Stimulated activated CD8-positive, alpha-beta memory T cell treated with anti-CD3 and anti-CD28 coated beads, Interleukin-7, amount 100 ng/mL, for 48 hours (primary cell): Measurements from ENCODE around the gene MYO3B.
"Not testable (repeated sequence)": the region's sequence is repeated elsewhere in the genome, so short reads cannot be mapped to it uniquely, and the experiment has no call there.

Source experiments
- DNase-seq, 2 donors: peaks; one replicate each; pipeline ENCODE4 v3.0.0-alpha.2; 2020; ENCODE audit warnings: low read depth in 1 of 2; ENCODE audit errors: extremely low read depth in 1 of 2

The MYO3B gene

DNA sequence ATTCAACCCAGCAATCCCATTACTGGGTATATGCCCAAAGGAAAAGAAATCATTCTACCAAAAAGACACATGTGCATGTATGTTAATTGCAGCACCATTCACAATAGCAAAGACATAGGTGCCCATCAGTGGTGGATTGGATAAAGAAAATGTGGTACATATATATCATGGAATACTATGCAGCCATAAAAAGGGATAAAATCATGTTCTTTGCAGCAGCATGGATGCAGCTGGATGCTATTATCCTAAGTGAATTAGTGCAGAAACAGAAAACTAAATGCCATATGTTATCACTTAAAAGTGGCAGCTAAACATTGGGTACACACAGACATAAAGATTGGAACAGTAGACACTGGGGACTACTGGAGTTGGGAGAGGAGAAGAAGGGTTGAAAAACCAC, 82.2 kb downstream of the MYO3B start:
- no peak for DNase-seq

DNA sequence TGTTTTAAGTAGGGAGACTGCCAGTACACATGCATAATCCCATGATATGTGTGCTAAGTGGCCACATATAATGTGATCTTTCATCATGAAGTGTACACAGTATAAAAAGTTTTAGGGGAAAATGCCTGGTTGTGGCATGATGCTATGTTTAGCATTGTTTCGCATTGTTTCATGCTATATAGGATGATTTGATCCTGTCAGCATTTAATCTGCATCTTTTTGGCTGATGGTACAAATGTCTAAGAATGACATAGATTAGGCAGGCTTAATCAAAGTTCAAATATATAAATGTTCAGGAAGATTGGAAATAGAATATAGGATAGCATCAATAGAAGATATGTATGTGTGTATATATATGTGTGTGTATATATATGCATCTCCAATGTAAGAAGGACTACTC, 83.6 kb downstream of the MYO3B start:
- no peak for DNase-seq

DNA sequence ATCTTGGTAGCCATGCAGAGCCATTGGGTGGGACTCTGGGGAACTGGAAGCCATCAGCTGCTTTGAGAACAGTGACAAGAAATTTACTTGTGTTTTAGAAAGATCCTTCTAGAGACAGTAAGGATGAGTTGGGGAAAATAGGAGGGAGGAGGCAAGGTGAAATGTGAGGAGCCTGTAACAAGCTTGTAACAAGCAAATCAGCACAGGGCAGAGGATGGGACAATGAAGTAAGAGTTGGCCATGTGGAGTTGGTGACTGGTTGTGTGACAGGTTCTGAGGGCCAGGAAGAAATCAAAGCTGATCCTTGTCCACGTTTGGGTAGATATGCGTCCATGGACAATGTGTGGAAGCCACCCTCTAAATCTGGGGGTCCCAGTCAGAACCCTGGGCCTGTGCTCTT, 84.4 kb downstream of the MYO3B start:
- DNase-seq, result no peak

DNA sequence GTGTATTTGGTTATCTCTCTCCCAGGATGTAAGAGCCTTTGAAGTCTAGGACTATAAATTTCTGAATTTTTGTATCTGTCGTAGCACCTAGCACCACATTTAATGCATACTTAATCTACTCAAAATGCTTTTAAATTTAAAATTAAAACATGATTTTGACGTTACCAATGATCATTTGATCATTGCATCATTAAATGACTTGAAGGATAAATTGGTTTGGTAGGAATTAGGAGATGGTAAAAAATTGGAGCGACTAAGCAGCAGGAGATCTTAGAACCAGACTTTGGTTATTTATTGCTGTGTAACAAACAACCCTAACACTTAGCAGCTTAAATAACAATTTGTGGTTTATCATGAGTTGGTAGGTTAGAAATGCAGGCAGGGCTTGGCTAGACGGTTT, 84.9 kb downstream of the MYO3B start:
- DNase-seq, result no peak

DNA sequence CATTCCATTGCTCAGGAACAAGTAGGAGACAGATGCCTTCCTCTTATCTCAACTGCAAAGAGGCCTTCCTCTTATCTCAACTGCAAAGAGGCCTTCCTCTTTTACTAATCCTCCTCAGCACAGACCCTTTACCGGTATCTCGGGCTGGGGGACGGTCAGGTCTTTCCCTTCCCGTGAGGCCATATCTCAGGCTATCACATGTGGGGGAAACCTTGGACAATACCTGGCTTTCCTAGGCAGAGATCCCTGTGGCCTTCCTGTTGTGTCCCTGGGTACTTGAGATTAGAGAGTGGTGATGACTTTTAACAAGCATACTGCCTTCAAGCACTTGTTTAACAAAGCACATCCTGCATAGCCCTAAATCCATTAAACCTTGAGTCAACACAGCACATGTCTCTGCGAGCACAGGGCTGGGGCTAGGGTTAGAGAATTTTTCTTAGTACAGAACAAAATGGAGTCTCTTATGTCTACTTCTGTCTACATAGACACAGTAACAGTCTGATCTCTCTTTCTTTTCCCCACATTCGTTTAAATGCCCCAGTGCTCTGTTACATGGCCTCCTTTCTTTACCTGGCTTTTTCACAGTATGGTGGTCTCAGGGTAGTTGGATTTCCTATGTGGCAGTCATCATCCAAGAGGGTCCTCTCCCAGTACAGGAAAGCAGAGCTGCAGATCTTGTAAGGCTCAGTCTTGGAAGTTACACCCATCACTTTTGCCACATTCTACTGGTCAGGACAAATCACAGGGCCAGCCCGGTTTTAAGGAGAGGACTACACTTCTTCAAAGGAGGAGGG, 86.0 kb downstream of the MYO3B start:
- not testable (repeated sequence) for DNase-seq

DNA sequence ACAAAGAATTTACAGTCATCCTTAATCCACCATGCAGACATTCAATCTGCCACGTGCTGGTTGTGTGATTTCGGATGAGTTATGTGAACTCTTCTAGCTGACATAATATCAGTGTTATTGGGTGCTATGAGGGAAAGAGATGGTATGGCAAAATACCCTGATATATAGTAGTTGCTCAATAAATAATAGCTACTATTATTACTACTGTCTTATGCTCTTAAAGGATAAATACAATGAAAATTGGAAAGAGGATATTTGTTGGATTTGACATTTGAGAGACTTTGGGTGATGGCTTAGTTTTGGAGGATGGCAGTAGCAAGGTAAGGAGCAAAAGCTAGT, 86.5 kb downstream of the MYO3B start:
- DNase-seq, result no peak

DNA sequence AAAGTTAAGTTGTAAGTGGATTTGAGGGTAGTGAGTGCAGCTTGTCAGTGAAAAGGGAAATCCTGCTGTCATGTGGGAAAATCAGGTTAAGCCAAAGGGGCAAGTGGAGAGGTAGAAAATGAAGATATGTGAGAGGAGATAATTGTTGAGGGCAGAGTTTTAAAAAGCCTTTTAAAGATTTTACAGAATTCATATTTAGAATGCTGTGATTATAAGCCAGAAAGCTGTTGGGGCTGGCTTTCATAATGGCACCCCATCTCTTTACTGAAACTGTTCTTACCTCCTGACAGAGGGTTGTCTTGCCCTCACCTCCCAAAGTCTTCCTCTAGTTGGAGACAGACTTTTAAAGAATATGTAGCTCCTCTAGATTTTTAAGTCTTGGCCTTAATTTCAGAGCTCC, 86.9 kb downstream of the MYO3B start:
- DNase-seq, result no peak

DNA sequence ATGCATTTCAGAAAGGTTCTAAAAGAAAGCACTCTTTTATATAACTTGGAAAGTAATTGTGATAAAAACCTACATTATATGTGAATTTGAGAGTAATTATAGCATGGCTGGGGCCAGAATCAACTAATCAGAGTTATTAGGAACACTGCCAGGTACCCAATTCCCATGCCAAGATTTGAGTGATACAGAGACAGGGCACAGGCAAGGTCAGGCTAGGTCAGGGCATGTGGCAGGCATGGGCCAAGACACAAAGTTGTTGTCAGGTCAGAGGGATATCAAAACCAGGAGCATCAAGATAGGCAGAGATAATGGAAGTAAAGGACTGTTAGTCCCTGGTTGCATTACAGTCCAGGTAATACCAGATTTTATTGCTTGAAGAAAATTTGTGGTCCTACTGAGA, 87.4 kb downstream of the MYO3B start:
- no peak for DNase-seq

DNA sequence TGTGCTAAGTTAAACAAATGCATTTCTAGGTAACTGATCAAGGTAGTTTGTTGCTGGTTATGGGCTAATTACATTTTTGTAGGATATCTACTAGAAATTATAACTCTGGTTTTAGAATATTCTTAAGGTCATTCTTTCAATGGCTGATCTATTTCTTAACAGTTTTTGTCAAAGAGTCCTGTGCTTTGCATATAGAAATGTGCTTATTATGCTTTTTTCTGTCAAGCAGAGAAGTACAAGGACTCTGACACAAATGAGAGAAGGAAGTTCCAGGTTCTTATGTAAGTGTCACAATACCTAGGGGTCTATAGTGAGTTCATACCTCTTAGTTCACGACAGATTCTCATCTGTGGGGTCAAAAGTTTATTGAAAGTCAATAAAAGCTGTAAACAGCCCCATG, 88.4 kb downstream of the MYO3B start:
- no peak for DNase-seq

DNA sequence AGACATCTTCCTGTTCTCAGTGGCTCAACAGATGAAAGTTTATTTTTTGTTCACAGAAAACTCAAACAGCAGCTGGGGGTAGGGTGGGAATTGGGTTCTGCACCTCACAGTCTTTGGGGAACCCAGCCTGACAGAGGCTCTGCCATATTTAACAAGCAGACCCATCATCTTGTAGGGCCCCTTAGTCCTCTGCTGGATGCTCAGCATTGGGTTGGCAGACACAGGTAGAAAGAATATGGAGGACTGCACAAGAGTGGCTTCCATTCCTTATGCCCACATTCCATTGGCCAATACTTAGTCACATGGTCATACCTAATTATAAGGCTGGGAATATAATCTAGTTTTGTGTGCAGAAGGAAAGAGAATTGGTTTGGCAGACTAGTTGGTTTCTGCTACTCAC, 89.1 kb downstream of the MYO3B start:
- no peak for DNase-seq

DNA sequence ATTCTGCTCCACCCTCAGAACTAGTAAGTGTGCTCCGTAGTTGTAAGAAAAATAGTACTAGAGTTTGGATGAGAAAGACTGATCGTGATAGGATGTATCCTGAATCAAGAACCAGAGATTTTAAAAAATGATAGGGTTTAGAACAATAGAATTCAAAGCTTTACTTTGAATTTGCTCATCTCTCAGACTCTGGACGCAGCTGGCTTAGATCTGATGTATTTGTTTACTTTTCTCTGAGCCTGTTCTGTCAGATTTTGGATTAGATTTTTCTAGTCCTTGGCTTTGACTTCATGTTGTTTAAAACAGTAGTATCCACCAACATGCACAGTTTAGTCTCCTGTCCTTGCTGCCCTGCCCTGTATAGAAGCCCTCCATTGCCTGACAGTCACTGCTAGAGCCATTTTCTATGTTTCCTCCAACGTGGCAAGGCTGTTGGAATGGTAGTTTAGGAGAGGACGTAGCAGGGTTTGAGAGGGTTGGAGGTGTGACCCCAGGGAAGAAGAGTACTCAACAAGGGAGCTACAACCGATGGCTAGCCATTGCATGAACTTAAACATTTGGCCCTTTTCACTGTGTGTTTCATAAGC, 92.4 kb downstream of the MYO3B start:
- DNase-seq, result no peak

DNA sequence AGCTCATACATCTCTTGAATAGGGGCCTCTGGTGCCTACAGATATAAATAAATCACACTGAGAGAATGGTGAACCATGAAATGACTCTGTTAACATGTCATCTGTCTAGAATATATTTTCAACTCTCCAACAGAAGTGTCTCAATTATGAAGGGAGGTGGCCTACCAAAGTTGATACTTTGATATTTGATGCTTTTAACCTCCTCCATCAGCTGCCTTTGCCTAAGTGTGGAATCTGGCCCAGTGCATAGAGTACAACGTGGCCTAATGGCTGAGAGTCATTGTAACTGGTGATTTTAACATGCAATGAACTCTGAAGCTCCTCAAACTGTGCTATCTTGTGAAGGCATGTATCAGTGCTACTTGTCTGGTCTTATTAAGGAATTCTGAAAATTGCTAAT, 93.4 kb downstream of the MYO3B start:
- DNase-seq, result no peak

DNA sequence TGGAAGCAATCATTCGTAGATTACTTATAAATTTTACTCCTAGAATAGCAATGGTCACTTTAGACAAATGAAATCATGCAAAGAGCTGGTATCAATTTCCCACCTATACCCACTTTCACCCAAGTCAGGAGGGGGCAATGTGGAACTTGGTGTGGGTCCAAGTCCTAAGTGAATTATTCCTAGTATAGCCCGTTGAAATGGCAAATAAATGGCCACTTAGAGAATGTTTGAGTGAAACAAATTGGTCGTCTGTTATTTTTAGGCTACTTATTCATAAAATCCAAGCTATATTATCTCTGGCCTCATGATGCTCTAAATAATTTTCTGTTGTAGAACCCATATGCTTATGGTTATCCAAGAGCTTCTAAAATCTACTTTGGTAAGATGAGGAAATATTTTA, 98.1 kb downstream of the MYO3B start:
- DNase-seq, result no peak

DNA sequence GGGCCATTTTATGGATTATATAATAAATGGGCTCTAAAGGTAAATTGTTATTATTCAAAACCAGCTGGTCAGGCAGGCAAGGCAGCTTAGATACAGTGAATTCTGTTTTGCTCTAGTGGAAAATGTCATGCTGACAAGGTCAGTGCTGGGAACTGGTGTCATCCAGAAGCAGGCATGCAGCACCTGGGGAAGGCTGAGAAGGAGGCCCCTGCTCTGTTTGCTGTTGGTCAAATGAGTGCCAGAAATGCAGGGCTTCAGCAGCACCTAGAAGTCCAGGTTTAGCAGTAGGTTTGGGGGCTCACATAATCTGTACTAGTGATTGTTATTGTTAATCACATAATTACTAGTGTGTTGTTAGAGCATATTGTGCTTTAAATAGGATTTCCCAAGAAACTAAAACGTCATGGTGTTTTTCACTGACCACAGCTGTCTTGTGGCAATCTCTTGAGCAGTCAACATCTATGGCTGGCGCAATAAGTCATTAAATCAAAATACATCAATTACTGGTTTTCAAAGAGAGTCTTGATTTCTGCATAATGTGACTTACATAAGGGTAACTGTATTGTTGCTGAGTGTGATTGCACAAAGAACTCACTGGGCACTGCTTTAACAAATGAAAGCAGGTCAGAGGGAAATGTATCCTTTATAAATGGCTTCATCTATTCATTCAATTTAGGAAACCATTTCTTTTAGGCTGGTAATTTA, 99.1 kb downstream of the MYO3B start:
- DNase-seq, result no peak

DNA sequence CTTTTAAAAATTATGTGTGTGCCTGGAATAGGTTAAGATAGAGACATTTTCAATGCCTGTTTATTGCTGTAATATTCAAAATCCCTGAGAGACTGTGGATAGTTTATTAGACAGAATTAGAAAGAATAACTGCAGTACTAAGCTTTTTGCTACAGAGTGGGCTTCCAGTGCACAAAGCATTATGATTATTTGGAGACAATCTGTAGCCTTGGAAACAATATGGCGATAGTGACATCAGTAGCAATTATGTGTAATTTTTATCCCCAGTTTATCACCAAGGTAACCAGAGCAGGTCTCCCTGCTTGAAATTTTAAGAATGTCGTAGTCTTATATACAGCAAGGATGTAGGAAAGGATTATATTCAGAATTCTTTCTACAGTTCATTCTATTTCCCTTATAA, 100.0 kb downstream of the MYO3B start:
- no peak for DNase-seq

DNA sequence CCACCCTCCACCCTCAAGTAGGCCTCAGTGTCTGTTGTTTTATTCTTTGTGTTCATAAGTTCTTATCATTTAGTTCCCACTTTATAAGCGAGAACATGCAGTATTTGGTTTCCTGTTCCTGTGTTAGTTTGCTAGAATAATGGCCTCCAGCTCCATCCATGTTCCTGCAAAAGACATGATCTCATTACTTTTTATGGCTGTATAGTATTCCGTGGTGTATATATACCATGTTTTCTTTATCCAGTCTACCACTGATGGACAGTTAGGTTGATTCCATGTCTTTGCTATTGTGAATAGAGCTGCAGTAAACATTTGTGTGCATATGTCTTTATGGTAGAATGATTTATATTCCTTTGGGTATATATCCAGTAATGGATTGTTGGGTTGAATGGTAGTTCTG, 101.7 kb downstream of the MYO3B start:
- DNase-seq, result not testable (repeated sequence)

DNA sequence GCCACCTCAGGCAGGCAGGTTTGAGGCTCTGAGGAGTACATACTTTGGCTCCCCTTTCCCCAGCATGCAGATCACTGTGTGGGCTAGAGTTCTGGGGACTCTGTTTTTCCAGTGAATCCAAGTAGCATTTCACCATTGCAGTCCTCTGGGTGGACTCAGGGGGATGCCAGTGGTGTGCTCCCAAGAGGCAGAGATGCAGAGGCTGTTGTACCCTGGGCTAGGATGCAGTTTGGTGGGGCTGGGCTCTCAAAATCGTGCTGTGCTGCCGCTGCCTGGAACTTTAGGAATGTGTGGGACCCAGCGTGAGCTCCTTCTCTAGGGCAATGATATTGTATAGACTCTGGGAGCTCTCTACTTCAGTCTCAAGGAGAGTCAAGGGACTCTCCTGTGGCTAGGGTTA, 104.9 kb downstream of the MYO3B start:
- no peak for DNase-seq

DNA sequence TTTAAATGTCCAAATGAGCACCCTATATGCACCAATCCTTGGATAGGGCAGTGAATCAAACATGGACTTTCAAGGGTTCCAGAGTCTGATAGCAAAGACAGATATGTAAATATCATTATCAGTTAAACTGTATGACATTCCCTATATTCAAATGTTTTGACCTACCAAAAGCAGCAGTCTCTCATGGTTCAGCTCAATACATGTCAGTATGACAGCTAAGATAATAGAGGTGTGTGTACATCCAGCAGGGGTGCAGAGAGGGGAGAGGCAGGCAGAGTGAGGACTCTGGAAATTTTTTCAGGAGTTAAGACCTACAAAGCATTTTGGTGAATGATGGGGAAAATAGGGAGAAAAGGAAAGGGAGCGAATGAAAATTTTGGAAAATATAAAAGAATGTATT, 106.3 kb downstream of the MYO3B start:
- DNase-seq, result no peak

DNA sequence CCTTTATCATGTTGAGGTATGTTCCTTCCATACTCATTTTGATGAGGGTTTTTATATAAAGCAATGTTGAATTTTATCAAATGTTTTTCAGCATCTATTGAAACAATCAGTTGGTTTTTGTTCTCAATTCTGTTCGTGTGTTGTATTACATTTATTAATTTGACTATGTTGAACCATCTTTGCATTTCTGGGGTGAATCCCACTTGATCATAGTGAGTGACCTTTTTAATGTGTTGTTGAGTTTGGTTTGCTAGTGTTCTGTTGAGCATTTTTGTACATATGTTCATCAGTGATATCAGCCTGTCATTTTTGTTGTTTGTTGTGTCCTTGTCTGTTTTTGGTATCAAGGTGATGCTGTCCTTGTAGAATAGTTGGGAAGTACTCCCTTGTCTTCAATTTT, 110.9 kb downstream of the MYO3B start:
- no peak for DNase-seq

DNA sequence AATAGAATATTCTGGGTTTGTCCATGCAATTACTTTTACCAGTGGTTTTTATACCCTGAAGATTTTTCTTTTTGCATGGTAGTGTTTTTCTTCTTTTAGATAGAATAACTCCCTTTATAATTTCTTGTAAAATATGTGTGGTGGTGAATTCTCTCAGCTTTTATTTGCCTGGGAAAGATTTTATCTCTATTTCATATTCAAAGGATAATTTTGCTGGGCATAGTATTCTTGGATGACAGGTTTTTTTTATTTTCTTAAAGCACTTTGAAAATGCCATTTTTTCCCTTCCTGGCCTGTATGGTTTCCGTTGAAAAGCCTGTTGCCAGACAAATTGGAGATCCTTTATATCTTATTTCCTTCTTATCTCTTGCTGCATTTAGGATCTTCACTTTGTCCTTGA, 113.5 kb downstream of the MYO3B start:
- no peak for DNase-seq

DNA sequence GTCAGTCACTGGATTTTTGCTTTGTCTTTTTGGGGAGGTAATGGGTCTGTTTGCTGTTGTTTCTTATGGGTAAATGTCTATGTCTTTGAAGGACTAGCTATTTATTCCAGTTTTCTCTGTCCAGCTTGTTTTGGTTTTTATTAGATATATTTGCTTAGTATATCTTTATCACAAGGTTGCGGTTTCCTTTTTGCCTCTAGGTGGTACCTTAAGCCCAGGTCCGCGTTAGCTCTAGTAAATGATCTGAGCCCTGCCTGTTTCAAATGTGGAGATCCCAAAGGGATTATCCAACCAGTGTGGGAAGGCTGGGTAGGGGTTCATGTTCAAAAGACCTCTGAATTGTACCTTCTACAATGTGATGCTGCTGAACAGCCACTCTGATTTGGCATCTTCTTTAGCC, 114.5 kb downstream of the MYO3B start:
- no peak for DNase-seq

DNA sequence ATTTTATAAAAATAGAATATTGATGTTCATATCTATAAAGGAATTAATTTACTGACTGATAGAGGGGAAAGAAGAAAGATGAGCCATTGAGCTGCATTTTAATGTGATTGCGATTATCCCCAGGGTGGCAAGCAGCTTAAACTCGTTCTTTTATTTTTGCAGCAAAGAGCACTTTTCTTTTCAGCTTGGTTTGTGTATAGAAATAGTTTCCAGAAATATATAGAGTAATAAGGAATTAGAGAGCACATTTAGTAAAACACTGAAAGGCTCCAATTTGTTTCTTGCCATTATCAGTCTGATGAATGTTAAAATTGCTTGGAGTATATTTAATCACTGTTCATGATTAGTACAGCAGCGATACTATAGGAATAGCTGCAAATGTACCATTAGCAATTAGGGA, 119.5 kb downstream of the MYO3B start:
- DNase-seq, result no peak
